HG03039 (cell line): ENCODE results near the gene CSTPP1.
A peak's percentile ranks its signal among the peaks of the same experiment; 100 is the strongest.
"Not testable (repeated sequence)": the region's sequence is repeated elsewhere in the genome, so short reads cannot be mapped to it uniquely, and the experiment has no call there.

Experiments used
- ATAC-seq: cut with Tn5 transposase; IDR thresholded peaks from one replicate; pipeline ENCODE4 v1.9.1; 2021; ENCODE audit warnings: mild to moderate bottlenecking, moderate library complexity; ENCODE audit not compliant: unreplicated experiment

Gene CSTPP1

GRCh38 chr11:47087801-47088200 is 151.2 kb downstream of the CSTPP1 start:
- no peak for ATAC-seq

- no peak for ATAC-seq
Measured at GRCh38 chr11:47093541-47093940, 157.0 kb downstream of the CSTPP1 start.

- not testable (repeated sequence) for ATAC-seq
Measured at GRCh38 chr11:47096871-47097270, 160.3 kb downstream of the CSTPP1 start.

- not testable (repeated sequence) for ATAC-seq
Measured at GRCh38 chr11:47098223-47098622, 161.7 kb downstream of the CSTPP1 start.

GRCh38 chr11:47099214-47099917 is 162.8 kb downstream of the CSTPP1 start:
- no peak for ATAC-seq

GRCh38 chr11:47099918-47100315 is 163.4 kb downstream of the CSTPP1 start:
- ATAC-seq: no peak

GRCh38 chr11:47101406-47101805 is 164.8 kb downstream of the CSTPP1 start:
- ATAC-seq: no peak

- ATAC-seq: no peak
Measured at GRCh38 chr11:47104261-47104950, 167.8 kb downstream of the CSTPP1 start.

GRCh38 chr11:47105541-47105940 is 169.0 kb downstream of the CSTPP1 start:
- no peak for ATAC-seq

GRCh38 chr11:47105974-47106373 is 169.4 kb downstream of the CSTPP1 start:
- no peak for ATAC-seq

GRCh38 chr11:47106798-47107411 is 170.3 kb downstream of the CSTPP1 start:
- no peak for ATAC-seq

- ATAC-seq: no peak
Measured at GRCh38 chr11:47107744-47108143, 171.2 kb downstream of the CSTPP1 start.

- no peak for ATAC-seq
Measured at GRCh38 chr11:47108214-47108613, 171.7 kb downstream of the CSTPP1 start.

GRCh38 chr11:47109051-47109726 is 172.6 kb downstream of the CSTPP1 start:
- ATAC-seq: no peak

GRCh38 chr11:47109727-47110246 is 173.2 kb downstream of the CSTPP1 start:
- ATAC-seq: no peak

- peak; percentile 70 for ATAC-seq
Measured at GRCh38 chr11:47111318-47111804, 174.8 kb downstream of the CSTPP1 start.

GRCh38 chr11:47112941-47113340 is 176.4 kb downstream of the CSTPP1 start:
- ATAC-seq: not testable (repeated sequence)

- not testable (repeated sequence) for ATAC-seq
Measured at GRCh38 chr11:47118958-47119688, 182.6 kb downstream of the CSTPP1 start.

- no peak for ATAC-seq
Measured at GRCh38 chr11:47121056-47121455, 184.5 kb downstream of the CSTPP1 start.

GRCh38 chr11:47121731-47122130 is 185.2 kb downstream of the CSTPP1 start:
- ATAC-seq: no peak
